ENCODE results near the gene AGBL4. TPM values are rescaled to one million over a fixed set of nuclear protein-coding genes. Genes with fewer than 3 reads are reported as not detected.

The AGBL4 gene
- total RNA-seq, 1 donor from 2014 or later: 2.1 TPM

DNA sequence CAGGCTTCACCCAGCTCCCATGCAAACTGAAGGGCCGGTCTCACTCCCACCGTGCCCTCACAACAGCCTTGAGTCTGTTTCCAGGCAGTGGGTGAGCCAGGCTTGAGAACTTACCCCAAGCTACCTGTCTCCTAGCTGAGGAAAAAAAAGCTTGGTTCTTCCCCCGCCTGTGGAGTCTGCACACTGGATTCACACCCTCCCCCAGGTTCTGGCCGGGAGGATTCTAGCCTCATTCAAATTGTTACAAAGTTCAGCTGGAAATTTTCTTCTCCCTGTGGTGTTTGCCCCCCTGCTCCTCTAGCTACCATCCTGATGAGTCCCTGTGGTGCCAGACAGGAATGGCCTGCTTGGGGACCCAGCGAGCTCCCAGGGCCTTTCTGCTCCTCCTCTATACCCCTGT lies 471.7 kb downstream of the AGBL4 start:
- Histone ChIP-seq H3K4me1 (no peaks in the 10 kb centered on the region), H3K27me3 (ENCODE audit: low read depth) (no peaks in the 10 kb centered on the region), H3K4me3 (no peak overlapping the region), H3K36me3 (no peaks in the 10 kb centered on the region), H3K27ac (no peak overlapping the region), H3K9me3 (peaks cover 5% of the 10 kb centered on the region)
- ATAC-seq (no peak), DNase-seq (no peak)
- TF ChIP-seq, protein P1, sequence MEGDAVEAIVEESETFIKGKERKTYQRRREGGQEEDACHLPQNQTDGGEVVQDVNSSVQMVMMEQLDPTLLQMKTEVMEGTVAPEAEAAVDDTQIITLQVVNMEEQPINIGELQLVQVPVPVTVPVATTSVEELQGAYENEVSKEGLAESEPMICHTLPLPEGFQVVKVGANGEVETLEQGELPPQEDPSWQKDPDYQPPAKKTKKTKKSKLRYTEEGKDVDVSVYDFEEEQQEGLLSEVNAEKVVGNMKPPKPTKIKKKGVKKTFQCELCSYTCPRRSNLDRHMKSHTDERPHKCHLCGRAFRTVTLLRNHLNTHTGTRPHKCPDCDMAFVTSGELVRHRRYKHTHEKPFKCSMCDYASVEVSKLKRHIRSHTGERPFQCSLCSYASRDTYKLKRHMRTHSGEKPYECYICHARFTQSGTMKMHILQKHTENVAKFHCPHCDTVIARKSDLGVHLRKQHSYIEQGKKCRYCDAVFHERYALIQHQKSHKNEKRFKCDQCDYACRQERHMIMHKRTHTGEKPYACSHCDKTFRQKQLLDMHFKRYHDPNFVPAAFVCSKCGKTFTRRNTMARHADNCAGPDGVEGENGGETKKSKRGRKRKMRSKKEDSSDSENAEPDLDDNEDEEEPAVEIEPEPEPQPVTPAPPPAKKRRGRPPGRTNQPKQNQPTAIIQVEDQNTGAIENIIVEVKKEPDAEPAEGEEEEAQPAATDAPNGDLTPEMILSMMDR (IDR thresholded peaks at IDR 0.05): no peak
- intact Hi-C loops (cut with DNase I): no loop called here

DNA sequence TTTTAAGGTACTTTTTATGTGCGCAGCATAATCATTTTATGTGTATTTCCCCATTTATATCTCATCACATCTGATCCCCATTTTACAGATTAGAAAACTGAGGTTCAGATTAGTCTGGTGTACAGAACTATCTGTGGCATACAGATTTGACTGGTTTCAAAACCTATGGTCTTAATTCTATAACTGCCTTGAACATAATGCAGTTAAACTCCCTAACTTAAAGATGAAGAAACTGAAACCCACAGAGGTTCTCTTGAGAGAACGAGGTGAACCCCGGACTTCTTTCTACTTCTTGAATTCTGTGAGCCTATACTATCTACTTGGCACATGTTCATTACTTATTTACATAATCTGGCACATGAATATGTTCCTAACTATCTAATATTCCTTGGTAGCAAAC lies 479.1 kb downstream of the AGBL4 start:
- Histone ChIP-seq H3K36me3 (no peaks in the 10 kb centered on the region), H3K27me3 (ENCODE audit: low read depth) (no peaks in the 10 kb centered on the region), H3K27ac (no peak overlapping the region), H3K4me1 (no peaks in the 10 kb centered on the region), H3K4me3 (no peak overlapping the region), H3K9me3 (no peaks in the 10 kb centered on the region)
- TF ChIP-seq, protein P1 (IDR thresholded peaks at IDR 0.05): no peak
- no peak for ATAC-seq
- intact Hi-C loops (cut with DNase I): no loop called here
- DNase-seq: no peak

DNA sequence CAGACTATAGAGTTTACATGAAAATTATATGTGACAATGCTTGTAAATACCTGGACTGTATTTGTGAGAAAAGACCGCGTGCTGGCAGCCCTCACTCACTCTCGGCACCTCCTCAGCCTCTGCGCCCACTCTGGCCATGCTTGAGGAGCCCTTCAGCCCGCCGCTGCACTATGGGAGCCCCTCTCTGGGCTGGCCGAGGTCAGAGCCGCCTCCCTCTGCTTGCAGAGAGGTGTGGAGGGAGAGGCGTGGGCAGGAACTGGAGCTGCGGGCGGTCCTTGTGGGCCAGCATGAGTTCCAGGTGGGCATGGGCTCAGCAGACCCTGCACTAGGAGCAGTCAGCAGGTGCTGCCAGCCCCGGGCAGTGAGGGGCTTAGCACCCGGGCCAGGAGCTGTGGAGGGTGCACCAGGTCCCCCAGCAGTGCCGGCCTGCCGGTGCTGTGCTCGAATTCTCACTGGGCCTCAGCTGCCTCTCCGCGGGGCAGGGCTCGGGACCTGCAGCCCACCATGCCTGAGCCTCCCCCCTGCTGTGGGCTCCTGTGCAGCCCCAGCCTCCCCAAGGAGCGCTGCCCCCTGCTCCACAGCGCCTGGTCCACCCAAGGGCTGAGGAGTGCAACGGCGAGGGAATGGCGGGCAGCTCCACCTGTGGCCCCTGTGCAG lies 482.5 kb downstream of the AGBL4 start:
- intact Hi-C loops (cut with DNase I): no loop called here
- no peak overlapping the region for H3K27ac ChIP-seq
- no peaks in the 10 kb centered on the region for H3K36me3 ChIP-seq
- ATAC-seq (no peak), DNase-seq (no peak)
- no peaks in the 10 kb centered on the region for H3K4me1 ChIP-seq
- no peaks in the 10 kb centered on the region for H3K9me3 ChIP-seq
- H3K4me3 ChIP-seq: no peak overlapping the region
- no peaks in the 10 kb centered on the region for H3K27me3 ChIP-seq (ENCODE audit: low read depth)
- TF ChIP-seq, protein P1 (IDR thresholded peaks at IDR 0.05): no peak

DNA sequence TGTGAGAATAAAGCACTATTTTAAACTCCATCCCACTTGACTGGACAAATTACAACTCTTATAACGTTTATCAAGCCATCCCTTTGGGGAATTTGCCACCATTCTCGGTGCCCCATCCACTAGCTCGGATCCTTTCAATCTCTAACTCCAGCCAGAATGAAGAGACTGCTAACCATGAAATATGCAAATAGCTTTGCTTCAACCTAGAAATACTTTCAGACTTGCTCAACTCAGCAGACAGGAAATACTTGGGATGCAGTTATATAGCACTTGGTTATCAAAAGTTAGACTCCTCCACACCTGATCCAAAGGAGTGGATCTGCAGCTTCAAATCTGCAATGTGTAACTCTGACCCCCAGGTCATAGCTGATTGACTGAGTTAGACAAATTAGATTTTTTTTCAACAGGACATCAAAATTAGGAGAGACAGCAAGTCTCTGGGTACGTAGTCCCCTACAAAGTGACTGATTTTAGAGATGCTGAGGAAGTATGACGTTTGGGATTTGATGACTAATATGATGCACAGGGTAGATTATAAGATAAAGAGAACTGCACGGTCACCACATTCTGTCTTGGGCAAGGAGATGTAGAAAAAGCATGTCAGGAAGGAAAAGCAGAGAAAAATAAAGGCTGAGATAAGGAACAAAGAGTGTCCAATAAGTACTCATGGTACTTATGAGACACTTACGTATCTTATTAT lies 496.0 kb downstream of the AGBL4 start:
- no peak for DNase-seq
- TF ChIP-seq, protein P1 (IDR thresholded peaks at IDR 0.05): no peak

DNA sequence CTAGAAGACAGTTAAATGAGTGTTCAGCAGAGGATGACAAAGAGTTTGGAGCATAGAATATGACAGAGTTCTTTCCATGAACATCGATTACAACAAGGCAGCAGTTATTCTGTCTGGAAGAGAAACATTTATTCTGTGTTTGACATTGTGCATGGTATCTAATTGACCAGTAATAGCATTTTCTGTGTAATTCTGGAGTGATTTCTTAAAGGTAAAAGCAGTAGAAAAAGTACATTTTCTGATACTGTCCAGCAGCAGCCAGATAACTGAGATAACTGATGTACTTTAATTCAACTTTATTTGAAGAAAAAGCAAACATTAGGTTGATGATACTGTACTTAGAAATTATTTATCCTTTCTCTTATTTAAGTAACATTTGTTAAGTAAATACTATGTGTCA lies 497.1 kb downstream of the AGBL4 start:
- Histone ChIP-seq H3K4me3 (no peak overlapping the region), H3K9me3 (no peaks in the 10 kb centered on the region), H3K27ac (no peak overlapping the region), H3K36me3 (no peaks in the 10 kb centered on the region), H3K27me3 (ENCODE audit: low read depth) (no peaks in the 10 kb centered on the region), H3K4me1 (no peaks in the 10 kb centered on the region)
- TF ChIP-seq, protein P1 (IDR thresholded peaks at IDR 0.05): no peak
- intact Hi-C loops (cut with DNase I): no loop called here
- DNase-seq (no peak), ATAC-seq (no peak)

More for the DNA sequence above, 496.0 kb downstream of the AGBL4 start:
- intact Hi-C loops (cut with DNase I): no loop called here
- no peak overlapping the region for H3K4me3 ChIP-seq
- no peaks in the 10 kb centered on the region for H3K36me3 ChIP-seq
- no peaks in the 10 kb centered on the region for H3K27me3 ChIP-seq (ENCODE audit: low read depth)
- H3K4me1 ChIP-seq: no peaks in the 10 kb centered on the region
- no peak overlapping the region for H3K27ac ChIP-seq
- no peak for ATAC-seq
- H3K9me3 ChIP-seq: no peaks in the 10 kb centered on the region
